ENCODE measurements around the gene ZNF84. TPM values are rescaled to one million over a fixed set of nuclear protein-coding genes. Genes with fewer than 3 reads are reported as not detected.
A peak's percentile ranks its signal among the peaks of the same experiment; 100 is the strongest.

The ZNF84 gene
- total and polyA plus RNA-seq, 2 experiments from 2014 or later: 22.5 to 29.2 TPM

DNA sequence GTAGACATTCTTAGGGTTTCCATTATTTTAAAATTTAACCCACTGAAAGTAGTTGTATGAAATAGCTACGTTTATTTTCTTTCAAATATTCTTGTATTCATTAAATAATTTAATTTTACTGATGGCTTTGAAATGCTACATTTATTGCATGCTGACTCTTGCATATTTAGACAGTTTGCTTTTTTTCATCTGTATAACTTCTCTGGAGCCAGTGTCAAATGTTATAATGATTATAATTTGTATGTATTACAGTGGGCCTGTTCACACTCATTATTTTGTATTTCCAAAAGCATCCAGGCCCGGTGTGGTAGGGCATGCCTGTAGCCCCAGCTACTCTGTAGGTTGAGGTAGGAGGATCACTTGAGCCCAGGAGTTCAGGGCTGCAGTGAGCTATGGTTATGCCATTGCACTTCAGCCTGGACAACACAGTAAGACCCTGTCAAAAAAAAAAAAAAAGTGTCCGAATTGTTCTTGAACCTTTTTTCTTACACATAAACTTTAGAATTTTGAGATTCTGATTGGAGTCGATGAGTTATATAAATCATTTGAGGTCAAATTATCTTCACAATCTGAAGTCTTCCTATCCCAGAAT is 905 bp downstream of the ZNF84 start:
- Histone ChIP-seq H3K27ac (peak overlapping the region; percentile 93), H3K36me3 (peaks cover 10% of the 10 kb centered on the region), H3K4me3 (peak overlapping the region; percentile 54), H3K4me1 (ENCODE audit: low read depth) (peaks cover 5% of the 10 kb centered on the region), H3K9me3 (ENCODE audit: low read depth) (peaks cover 4% of the 10 kb centered on the region), H3K27me3 (no peaks in the 10 kb centered on the region)
- no peak for DNase-seq (ENCODE audit: low read depth in 1 of 2, low spot score in 1 of 2)
- TF ChIP-seq, protein P1, sequence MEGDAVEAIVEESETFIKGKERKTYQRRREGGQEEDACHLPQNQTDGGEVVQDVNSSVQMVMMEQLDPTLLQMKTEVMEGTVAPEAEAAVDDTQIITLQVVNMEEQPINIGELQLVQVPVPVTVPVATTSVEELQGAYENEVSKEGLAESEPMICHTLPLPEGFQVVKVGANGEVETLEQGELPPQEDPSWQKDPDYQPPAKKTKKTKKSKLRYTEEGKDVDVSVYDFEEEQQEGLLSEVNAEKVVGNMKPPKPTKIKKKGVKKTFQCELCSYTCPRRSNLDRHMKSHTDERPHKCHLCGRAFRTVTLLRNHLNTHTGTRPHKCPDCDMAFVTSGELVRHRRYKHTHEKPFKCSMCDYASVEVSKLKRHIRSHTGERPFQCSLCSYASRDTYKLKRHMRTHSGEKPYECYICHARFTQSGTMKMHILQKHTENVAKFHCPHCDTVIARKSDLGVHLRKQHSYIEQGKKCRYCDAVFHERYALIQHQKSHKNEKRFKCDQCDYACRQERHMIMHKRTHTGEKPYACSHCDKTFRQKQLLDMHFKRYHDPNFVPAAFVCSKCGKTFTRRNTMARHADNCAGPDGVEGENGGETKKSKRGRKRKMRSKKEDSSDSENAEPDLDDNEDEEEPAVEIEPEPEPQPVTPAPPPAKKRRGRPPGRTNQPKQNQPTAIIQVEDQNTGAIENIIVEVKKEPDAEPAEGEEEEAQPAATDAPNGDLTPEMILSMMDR (IDR thresholded peaks at IDR 0.05; ENCODE audit: low read depth, low read length): no peak

DNA sequence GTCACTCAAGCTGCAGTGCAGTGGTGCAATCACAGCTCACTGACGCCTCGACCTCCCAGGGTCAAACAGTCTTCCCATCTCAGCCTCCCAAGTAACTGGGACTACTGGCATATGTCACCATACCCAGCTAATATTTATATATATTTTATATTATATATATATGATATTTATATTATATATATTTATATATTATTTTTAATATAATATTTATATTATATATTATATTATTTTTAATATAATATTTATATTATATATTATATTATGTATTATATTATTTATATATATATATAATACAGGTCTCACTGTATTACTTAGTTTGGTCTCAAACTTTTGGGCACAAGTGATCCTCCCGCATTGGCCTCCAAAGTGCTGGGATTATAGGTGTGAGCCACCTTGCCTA is 9.4 kb downstream of the ZNF84 start:
- TF ChIP-seq, protein P1 (IDR thresholded peaks at IDR 0.05; ENCODE audit: low read depth, low read length): no peak
- Histone ChIP-seq H3K27me3 (no peaks in the 10 kb centered on the region), H3K4me1 (ENCODE audit: low read depth) (no peaks in the 10 kb centered on the region), H3K36me3 (peaks cover 54% of the 10 kb centered on the region), H3K27ac (no peak overlapping the region), H3K4me3 (no peak overlapping the region), H3K9me3 (ENCODE audit: low read depth) (peaks cover 11% of the 10 kb centered on the region)
- no peak for DNase-seq (ENCODE audit: low read depth in 1 of 2, low spot score in 1 of 2)

DNA sequence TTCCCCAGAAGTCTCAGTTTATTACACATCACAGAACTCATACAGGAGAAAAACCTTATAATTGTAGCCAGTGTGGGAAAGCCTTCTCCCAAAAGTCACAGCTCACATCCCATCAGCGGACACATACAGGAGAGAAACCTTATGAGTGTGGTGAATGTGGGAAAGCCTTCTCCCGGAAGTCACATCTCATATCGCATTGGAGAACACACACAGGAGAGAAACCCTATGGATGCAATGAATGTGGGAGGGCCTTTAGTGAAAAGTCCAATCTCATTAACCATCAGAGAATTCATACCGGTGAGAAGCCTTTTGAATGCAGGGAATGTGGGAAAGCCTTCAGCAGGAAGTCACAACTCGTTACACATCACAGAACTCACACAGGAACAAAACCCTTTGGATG is 20.1 kb downstream of the ZNF84 start:
- Histone ChIP-seq H3K4me3 (no peak overlapping the region), H3K36me3 (peaks cover 47% of the 10 kb centered on the region), H3K4me1 (ENCODE audit: low read depth) (no peaks in the 10 kb centered on the region), H3K27ac (no peak overlapping the region), H3K9me3 (ENCODE audit: low read depth) (peaks cover 48% of the 10 kb centered on the region), H3K27me3 (no peaks in the 10 kb centered on the region)
- TF ChIP-seq, protein P1 (IDR thresholded peaks at IDR 0.05; ENCODE audit: low read depth, low read length): no peak
- no peak for DNase-seq (ENCODE audit: low read depth in 1 of 2, low spot score in 1 of 2)

DNA sequence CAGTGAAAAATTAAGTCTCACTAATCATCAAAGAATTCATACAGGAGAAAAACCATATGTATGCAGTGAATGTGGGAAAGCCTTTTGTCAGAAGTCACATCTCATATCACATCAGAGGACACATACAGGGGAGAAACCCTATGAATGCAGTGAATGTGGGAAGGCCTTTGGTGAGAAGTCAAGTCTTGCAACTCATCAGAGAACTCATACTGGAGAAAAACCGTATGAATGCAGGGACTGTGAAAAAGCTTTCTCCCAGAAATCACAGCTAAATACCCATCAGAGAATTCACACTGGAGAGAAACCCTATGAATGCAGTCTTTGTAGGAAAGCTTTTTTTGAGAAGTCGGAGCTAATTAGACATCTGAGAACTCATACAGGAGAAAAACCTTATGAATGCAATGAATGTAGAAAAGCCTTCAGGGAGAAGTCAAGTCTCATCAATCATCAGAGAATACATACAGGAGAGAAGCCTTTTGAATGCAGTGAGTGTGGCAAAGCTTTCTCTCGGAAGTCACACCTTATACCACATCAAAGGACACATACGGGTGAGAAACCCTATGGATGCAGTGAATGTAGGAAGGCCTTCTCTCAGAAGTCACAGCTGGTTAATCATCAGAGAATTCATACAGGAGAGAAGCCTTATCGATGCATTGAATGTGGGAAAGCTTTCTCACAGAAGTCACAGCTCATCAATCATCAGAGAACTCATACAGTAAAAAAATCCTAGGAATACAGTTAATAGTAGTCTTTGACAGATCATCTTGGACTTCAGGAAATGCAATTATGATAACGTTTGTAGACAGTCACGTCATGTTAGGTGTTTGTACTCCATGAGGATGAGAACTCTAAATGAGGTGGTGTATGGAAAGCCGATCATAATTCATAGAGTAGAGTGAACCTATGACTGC is 21.1 kb downstream of the ZNF84 start:
- Histone ChIP-seq H3K27me3 (no peaks in the 10 kb centered on the region), H3K27ac (no peak overlapping the region), H3K36me3 (peaks cover 37% of the 10 kb centered on the region), H3K9me3 (ENCODE audit: low read depth) (peaks cover 48% of the 10 kb centered on the region), H3K4me3 (no peak overlapping the region), H3K4me1 (ENCODE audit: low read depth) (no peaks in the 10 kb centered on the region)
- TF ChIP-seq, protein P1 (IDR thresholded peaks at IDR 0.05; ENCODE audit: low read depth, low read length): no peak
- no peak for DNase-seq (ENCODE audit: low read depth in 1 of 2, low spot score in 1 of 2)

DNA sequence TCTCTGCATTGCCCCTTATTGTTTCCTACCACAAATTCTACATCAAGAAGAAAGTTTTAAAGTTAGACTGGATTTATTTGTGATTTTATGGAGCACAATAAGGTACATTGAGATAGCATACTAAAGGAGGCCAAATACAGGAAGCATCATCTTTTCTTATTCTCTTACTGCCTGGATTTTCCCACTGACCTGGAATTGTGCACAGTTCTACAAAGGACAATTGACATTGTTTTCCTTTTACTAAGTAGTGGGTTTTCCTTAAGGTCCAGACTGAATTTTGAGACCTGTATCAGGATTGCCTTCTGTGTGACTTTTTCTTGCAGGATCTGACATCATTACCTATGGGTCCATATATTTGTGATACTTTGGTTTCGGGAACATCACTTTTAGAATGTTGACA is 24.6 kb downstream of the ZNF84 start:
- Histone ChIP-seq H3K9me3 (ENCODE audit: low read depth) (peaks cover 49% of the 10 kb centered on the region), H3K4me1 (ENCODE audit: low read depth) (no peaks in the 10 kb centered on the region), H3K4me3 (no peak overlapping the region), H3K27me3 (no peaks in the 10 kb centered on the region), H3K27ac (no peak overlapping the region), H3K36me3 (peaks cover 17% of the 10 kb centered on the region)
- no peak for DNase-seq (ENCODE audit: low read depth in 1 of 2, low spot score in 1 of 2)
- TF ChIP-seq, protein P1 (IDR thresholded peaks at IDR 0.05; ENCODE audit: low read depth, low read length): no peak

Data from cardiac muscle cell (in vitro differentiated cells and primary cell).